ENCODE data around the gene MRPL44.

Gene MRPL44

DNA sequence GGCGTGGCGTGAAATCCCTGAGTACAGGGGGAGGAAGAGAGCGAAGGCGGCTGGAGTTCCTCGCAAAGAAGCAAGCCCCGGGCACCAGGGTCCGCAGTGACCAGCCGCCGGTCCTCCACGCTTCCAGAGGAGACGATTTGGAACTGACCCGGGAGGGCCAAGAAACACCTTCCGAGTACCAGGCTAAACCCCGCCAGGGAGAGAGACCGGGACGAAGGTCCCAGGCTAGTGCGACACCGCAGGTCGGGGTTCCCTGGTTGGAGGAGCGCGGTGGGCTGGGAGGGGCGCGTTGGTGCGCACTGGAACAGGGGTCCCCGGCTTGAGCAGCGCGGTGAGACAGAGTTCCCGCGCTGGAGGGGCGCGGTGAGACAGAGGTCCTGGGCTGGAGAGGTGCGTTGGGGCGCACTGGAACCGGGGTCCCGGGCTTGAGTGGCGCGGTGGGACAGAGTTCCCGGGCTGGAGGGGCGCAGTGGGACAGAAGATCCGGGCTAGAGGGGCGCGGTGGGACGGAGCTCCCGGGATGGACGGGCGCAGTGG lies 13.0 kb upstream of the MRPL44 start:
- H3K4me3 ChIP-seq (ENCODE audit: control insufficient read depth, low read depth, low read length), result peak overlapping the region; percentile 92
- DNase-seq (ENCODE audit: low read depth), result no peak
- TF ChIP-seq, protein P1, sequence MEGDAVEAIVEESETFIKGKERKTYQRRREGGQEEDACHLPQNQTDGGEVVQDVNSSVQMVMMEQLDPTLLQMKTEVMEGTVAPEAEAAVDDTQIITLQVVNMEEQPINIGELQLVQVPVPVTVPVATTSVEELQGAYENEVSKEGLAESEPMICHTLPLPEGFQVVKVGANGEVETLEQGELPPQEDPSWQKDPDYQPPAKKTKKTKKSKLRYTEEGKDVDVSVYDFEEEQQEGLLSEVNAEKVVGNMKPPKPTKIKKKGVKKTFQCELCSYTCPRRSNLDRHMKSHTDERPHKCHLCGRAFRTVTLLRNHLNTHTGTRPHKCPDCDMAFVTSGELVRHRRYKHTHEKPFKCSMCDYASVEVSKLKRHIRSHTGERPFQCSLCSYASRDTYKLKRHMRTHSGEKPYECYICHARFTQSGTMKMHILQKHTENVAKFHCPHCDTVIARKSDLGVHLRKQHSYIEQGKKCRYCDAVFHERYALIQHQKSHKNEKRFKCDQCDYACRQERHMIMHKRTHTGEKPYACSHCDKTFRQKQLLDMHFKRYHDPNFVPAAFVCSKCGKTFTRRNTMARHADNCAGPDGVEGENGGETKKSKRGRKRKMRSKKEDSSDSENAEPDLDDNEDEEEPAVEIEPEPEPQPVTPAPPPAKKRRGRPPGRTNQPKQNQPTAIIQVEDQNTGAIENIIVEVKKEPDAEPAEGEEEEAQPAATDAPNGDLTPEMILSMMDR (IDR thresholded peaks at IDR 0.05; ENCODE audit: control insufficient read depth, insufficient read depth, low read depth, low read length, missing control alignments), result no peak

DNA sequence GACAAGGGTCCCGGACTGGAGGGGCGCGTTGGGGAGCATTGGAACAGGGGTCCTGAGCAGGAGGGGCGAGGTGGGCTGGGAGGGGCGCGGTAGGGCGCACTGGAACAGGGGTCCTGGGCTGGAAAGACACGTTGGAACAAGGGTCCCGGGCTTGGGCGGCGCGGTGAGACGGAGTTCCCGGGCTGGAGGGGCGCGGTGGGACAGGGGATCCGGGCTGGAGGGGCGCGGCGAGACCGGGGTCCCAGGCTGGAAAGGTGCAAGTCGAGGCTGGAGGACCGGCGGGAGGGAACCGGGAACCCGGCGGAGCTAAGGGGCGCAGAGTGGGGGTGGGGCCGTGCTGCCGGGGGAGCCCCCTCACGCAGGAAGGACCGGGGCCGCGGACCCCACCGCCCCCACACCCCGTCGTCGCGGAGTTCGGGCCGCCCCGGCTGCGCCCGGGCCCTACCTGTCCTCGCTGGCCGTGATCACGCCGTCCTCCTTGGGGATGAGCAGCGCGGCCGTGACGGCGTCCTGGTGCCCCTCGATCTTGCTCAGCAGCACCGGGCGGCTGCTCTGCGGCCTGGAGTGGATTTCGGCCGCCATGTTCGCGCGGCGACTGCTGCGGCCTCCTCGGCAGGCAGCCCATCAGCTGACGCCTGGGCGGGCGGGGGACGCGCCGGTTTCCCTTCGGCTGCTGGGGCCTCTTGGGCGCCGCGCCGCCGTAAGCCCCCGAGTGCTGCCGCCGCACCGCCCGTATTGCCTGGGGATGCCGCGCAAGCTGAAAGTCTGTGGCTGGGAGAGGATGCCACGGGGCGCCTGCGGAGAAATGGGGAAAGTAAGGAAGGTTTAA lies 12.3 kb upstream of the MRPL44 start, which contains the start of gene WDFY1:
Gene WDFY1 (minus strand): TSS at position 633 of the 829 bp plus-strand sequence. CDS start 51 bp downstream, at position 582.
- TF ChIP-seq, protein P1 (IDR thresholded peaks at IDR 0.05; ENCODE audit: control insufficient read depth, insufficient read depth, low read depth, low read length, missing control alignments), result no peak
- peak within 1 kb of the TSS; percentile 92 for H3K4me3 ChIP-seq (ENCODE audit: control insufficient read depth, low read depth, low read length)
- DNase-seq (ENCODE audit: low read depth), result peak; percentile 50

DNA sequence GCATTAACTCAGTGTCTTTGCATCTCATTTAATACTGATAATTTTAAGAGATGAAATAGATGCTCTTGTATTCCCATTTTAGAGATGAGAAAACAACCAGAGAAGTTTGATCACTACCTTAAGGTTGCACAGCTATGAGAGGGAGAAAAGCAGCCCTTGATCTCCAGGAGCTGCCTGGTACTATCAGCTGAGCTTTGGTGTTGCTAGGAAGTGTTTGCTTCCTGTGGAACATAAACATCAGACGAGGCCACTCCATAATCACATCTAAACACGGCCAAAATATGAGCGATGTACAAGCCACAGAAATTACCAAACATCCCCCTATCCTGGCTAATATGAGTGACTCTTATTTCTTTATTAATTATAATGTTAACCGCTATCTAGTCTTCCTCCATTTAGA lies 11.5 kb upstream of the MRPL44 start:
- no peak for DNase-seq (ENCODE audit: low read depth)
- TF ChIP-seq, protein P1 (IDR thresholded peaks at IDR 0.05; ENCODE audit: control insufficient read depth, insufficient read depth, low read depth, low read length, missing control alignments), result no peak
- no peak overlapping the region for H3K4me3 ChIP-seq (ENCODE audit: control insufficient read depth, low read depth, low read length)

DNA sequence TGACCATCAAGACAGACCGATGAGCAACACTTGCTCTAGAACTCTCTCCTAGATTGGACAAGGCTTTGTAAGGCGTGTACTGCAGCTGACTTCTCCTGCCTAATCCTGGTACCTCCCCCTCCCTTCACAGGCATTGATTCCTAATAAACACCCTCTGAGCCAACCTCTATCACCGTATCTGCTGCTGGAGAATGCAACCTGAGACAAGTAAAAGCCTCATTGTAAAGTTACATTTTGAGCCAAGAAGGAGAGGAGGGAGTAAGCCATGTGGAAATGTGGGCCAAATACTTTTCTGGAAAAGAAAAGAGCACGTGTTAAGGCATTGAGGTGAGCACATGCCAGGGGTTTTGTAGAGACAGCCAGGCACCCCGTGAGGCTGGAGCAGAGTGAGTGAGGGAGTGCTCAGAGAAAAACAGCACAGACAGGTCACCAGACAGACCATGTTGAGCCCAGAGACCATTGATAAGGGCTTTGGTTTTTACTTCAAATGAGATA lies 9.5 kb upstream of the MRPL44 start:
- DNase-seq (ENCODE audit: low read depth), result no peak
- H3K4me3 ChIP-seq (ENCODE audit: control insufficient read depth, low read depth, low read length), result no peak overlapping the region
- TF ChIP-seq, protein P1 (IDR thresholded peaks at IDR 0.05; ENCODE audit: control insufficient read depth, insufficient read depth, low read depth, low read length, missing control alignments), result no peak

DNA sequence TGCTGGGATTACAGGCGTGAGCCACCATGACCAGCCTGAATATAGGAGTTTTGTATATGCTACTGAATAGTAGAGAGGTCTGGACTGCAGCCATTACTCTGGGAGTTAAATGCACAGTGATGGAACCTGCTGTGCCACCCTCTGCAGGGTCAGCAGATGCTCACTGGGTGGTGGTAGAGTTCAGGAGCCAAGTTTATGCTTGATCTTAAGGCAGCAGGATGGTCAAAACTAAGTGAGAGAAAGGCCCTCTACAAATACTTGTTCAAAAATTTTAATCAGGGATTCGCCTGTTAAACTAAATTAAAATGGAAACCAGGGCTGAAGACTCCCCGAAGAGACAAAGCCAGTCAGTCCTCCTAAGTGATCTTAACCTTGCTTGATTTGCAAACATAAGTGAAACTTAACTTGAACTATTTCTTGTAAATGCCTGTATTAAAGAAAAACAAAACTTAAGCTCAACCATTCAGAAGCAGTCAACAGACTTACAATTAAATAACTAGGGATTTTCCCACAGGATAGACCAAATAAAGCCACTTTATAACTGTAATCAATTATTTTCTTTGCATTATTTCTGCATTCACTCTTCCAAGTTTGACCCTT lies 7.9 kb upstream of the MRPL44 start:
- TF ChIP-seq, protein P1 (IDR thresholded peaks at IDR 0.05; ENCODE audit: control insufficient read depth, insufficient read depth, low read depth, low read length, missing control alignments), result no peak
- DNase-seq (ENCODE audit: low read depth), result no peak
- no peak overlapping the region for H3K4me3 ChIP-seq (ENCODE audit: control insufficient read depth, low read depth, low read length)

DNA sequence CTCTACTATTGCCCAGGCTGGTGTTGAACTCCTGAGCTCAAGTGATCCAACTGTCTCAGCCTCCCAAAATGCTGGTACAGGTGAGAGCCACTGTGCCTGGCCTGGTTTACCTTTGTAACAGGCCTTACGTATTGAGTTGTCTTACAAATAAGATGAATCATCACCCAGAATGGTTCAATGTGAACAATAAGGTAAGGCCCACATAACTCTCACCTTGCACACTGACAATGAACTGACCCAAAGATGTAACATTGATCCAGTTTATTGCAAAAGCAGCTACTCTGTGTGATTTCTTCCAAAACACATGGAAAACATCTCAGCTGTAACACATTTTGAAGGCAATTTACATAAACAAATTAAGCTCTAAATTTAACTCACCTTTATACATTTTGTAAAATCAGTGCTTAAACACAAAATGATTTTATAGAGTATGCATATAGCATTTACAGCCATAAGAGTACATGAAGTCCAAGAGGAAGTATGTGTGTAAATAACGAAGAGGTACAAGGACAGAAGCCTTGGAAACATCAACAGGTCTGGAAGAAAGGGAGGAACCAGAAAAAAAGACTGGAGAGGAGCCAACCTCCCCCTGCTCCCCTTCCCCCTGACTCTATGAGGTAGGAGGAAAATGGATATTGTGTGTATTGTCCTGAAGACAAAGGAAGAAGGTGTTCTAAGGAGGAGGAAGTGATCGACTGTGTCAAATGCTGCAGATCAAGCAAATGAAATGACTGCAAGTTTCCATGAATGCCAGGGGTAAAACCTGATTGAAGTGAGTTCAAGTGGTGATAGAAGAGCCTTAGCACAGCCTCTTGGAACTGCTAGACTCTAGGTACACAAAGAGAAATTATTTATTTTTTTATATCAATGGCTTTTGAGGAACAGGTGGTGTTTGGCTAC lies 6.6 kb upstream of the MRPL44 start:
- H3K4me3 ChIP-seq (ENCODE audit: control insufficient read depth, low read depth, low read length), result no peak overlapping the region
- TF ChIP-seq, protein P1 (IDR thresholded peaks at IDR 0.05; ENCODE audit: control insufficient read depth, insufficient read depth, low read depth, low read length, missing control alignments), result no peak
- DNase-seq (ENCODE audit: low read depth), result no peak

All from AG09309 (cell line).